ENCODE results near the gene RUNX2.

Gene RUNX2

GRCh38 chr6:45619994-45620471, 291.9 kb downstream of the RUNX2 start:
- no peaks in the 10 kb centered on the region for H3K27me3 ChIP-seq (ENCODE audit: control insufficient read depth, insufficient read depth, low read length)
- H3K36me3 ChIP-seq (ENCODE audit: control insufficient read depth, insufficient read depth, low read length): no peaks in the 10 kb centered on the region
- no peak overlapping the region for H3K4me3 ChIP-seq (ENCODE audit: low read length)
- no peak overlapping the region for H3K9ac ChIP-seq (ENCODE audit: low read length)
- H3K9me3 ChIP-seq (ENCODE audit: control insufficient read depth, low read length): no peaks in the 10 kb centered on the region
- no peaks in the 10 kb centered on the region for H3K4me1 ChIP-seq (ENCODE audit: control insufficient read depth, insufficient read depth, low read length)

GRCh38 chr6:45624228-45624627, 296.1 kb downstream of the RUNX2 start:
- H3K36me3 ChIP-seq (ENCODE audit: control insufficient read depth, insufficient read depth, low read length): no peaks in the 10 kb centered on the region
- no peaks in the 10 kb centered on the region for H3K9me3 ChIP-seq (ENCODE audit: control insufficient read depth, low read length)
- no peaks in the 10 kb centered on the region for H3K27me3 ChIP-seq (ENCODE audit: control insufficient read depth, insufficient read depth, low read length)
- no peak overlapping the region for H3K4me3 ChIP-seq (ENCODE audit: low read length)
- H3K9ac ChIP-seq (ENCODE audit: low read length): no peak overlapping the region
- no peaks in the 10 kb centered on the region for H3K4me1 ChIP-seq (ENCODE audit: control insufficient read depth, insufficient read depth, low read length)

GRCh38 chr6:45625191-45625664, 297.1 kb downstream of the RUNX2 start:
- Histone ChIP-seq H3K9me3 (ENCODE audit: control insufficient read depth, low read length) (no peaks in the 10 kb centered on the region), H3K9ac (ENCODE audit: low read length) (no peak overlapping the region), H3K36me3 (ENCODE audit: control insufficient read depth, insufficient read depth, low read length) (no peaks in the 10 kb centered on the region), H3K4me1 (ENCODE audit: control insufficient read depth, insufficient read depth, low read length) (no peaks in the 10 kb centered on the region), H3K4me3 (ENCODE audit: low read length) (no peak overlapping the region), H3K27me3 (ENCODE audit: control insufficient read depth, insufficient read depth, low read length) (no peaks in the 10 kb centered on the region)

- Histone ChIP-seq H3K36me3 (ENCODE audit: control insufficient read depth, insufficient read depth, low read length) (no peaks in the 10 kb centered on the region), H3K4me3 (ENCODE audit: low read length) (no peak overlapping the region), H3K4me1 (ENCODE audit: control insufficient read depth, insufficient read depth, low read length) (no peaks in the 10 kb centered on the region), H3K9me3 (ENCODE audit: control insufficient read depth, low read length) (no peaks in the 10 kb centered on the region), H3K9ac (ENCODE audit: low read length) (no peak overlapping the region), H3K27me3 (ENCODE audit: control insufficient read depth, insufficient read depth, low read length) (no peaks in the 10 kb centered on the region)
These were observed 298.2 kb downstream of the RUNX2 start for GRCh38 chr6:45626087-45626891.

- no peaks in the 10 kb centered on the region for H3K4me1 ChIP-seq (ENCODE audit: control insufficient read depth, insufficient read depth, low read length)
- no peaks in the 10 kb centered on the region for H3K36me3 ChIP-seq (ENCODE audit: control insufficient read depth, insufficient read depth, low read length)
- H3K4me3 ChIP-seq (ENCODE audit: low read length): no peak overlapping the region
- no peaks in the 10 kb centered on the region for H3K9me3 ChIP-seq (ENCODE audit: control insufficient read depth, low read length)
- no peaks in the 10 kb centered on the region for H3K27me3 ChIP-seq (ENCODE audit: control insufficient read depth, insufficient read depth, low read length)
- no peak overlapping the region for H3K9ac ChIP-seq (ENCODE audit: low read length)
These were observed 302.2 kb downstream of the RUNX2 start for GRCh38 chr6:45630314-45630713.

- Histone ChIP-seq H3K4me1 (ENCODE audit: control insufficient read depth, insufficient read depth, low read length) (no peaks in the 10 kb centered on the region), H3K27me3 (ENCODE audit: control insufficient read depth, insufficient read depth, low read length) (no peaks in the 10 kb centered on the region), H3K4me3 (ENCODE audit: low read length) (no peak overlapping the region), H3K36me3 (ENCODE audit: control insufficient read depth, insufficient read depth, low read length) (no peaks in the 10 kb centered on the region), H3K9me3 (ENCODE audit: control insufficient read depth, low read length) (no peaks in the 10 kb centered on the region), H3K9ac (ENCODE audit: low read length) (no peak overlapping the region)
These were observed 302.7 kb downstream of the RUNX2 start for GRCh38 chr6:45630801-45631200.

- H3K9ac ChIP-seq (ENCODE audit: low read length): no peak overlapping the region
- no peaks in the 10 kb centered on the region for H3K9me3 ChIP-seq (ENCODE audit: control insufficient read depth, low read length)
- H3K4me3 ChIP-seq (ENCODE audit: low read length): no peak overlapping the region
- no peaks in the 10 kb centered on the region for H3K27me3 ChIP-seq (ENCODE audit: control insufficient read depth, insufficient read depth, low read length)
- H3K36me3 ChIP-seq (ENCODE audit: control insufficient read depth, insufficient read depth, low read length): no peaks in the 10 kb centered on the region
- H3K4me1 ChIP-seq (ENCODE audit: control insufficient read depth, insufficient read depth, low read length): no peaks in the 10 kb centered on the region
These were observed 303.3 kb downstream of the RUNX2 start for GRCh38 chr6:45631396-45631795.

- Histone ChIP-seq H3K9ac (ENCODE audit: low read length) (no peak overlapping the region), H3K4me3 (ENCODE audit: low read length) (no peak overlapping the region), H3K9me3 (ENCODE audit: control insufficient read depth, low read length) (no peaks in the 10 kb centered on the region), H3K36me3 (ENCODE audit: control insufficient read depth, insufficient read depth, low read length) (no peaks in the 10 kb centered on the region), H3K27me3 (ENCODE audit: control insufficient read depth, insufficient read depth, low read length) (no peaks in the 10 kb centered on the region), H3K4me1 (ENCODE audit: control insufficient read depth, insufficient read depth, low read length) (no peaks in the 10 kb centered on the region)
These were observed 305.3 kb downstream of the RUNX2 start for GRCh38 chr6:45633272-45633908.

GRCh38 chr6:45634231-45634630, 306.1 kb downstream of the RUNX2 start:
- H3K4me1 ChIP-seq (ENCODE audit: control insufficient read depth, insufficient read depth, low read length): no peaks in the 10 kb centered on the region
- H3K4me3 ChIP-seq (ENCODE audit: low read length): no peak overlapping the region
- H3K9ac ChIP-seq (ENCODE audit: low read length): no peak overlapping the region
- no peaks in the 10 kb centered on the region for H3K9me3 ChIP-seq (ENCODE audit: control insufficient read depth, low read length)
- H3K27me3 ChIP-seq (ENCODE audit: control insufficient read depth, insufficient read depth, low read length): no peaks in the 10 kb centered on the region
- H3K36me3 ChIP-seq (ENCODE audit: control insufficient read depth, insufficient read depth, low read length): no peaks in the 10 kb centered on the region

GRCh38 chr6:45635284-45635867, 307.2 kb downstream of the RUNX2 start:
- Histone ChIP-seq H3K27me3 (ENCODE audit: control insufficient read depth, insufficient read depth, low read length) (no peaks in the 10 kb centered on the region), H3K9ac (ENCODE audit: low read length) (no peak overlapping the region), H3K4me3 (ENCODE audit: low read length) (no peak overlapping the region), H3K4me1 (ENCODE audit: control insufficient read depth, insufficient read depth, low read length) (no peaks in the 10 kb centered on the region), H3K9me3 (ENCODE audit: control insufficient read depth, low read length) (no peaks in the 10 kb centered on the region), H3K36me3 (ENCODE audit: control insufficient read depth, insufficient read depth, low read length) (no peaks in the 10 kb centered on the region)

GRCh38 chr6:45637056-45637455, 308.9 kb downstream of the RUNX2 start:
- no peak overlapping the region for H3K4me3 ChIP-seq (ENCODE audit: low read length)
- H3K36me3 ChIP-seq (ENCODE audit: control insufficient read depth, insufficient read depth, low read length): no peaks in the 10 kb centered on the region
- H3K9me3 ChIP-seq (ENCODE audit: control insufficient read depth, low read length): no peaks in the 10 kb centered on the region
- H3K27me3 ChIP-seq (ENCODE audit: control insufficient read depth, insufficient read depth, low read length): no peaks in the 10 kb centered on the region
- no peaks in the 10 kb centered on the region for H3K4me1 ChIP-seq (ENCODE audit: control insufficient read depth, insufficient read depth, low read length)
- H3K9ac ChIP-seq (ENCODE audit: low read length): no peak overlapping the region

GRCh38 chr6:45637611-45638257, 309.6 kb downstream of the RUNX2 start:
- no peaks in the 10 kb centered on the region for H3K36me3 ChIP-seq (ENCODE audit: control insufficient read depth, insufficient read depth, low read length)
- no peaks in the 10 kb centered on the region for H3K27me3 ChIP-seq (ENCODE audit: control insufficient read depth, insufficient read depth, low read length)
- H3K4me3 ChIP-seq (ENCODE audit: low read length): no peak overlapping the region
- no peak overlapping the region for H3K9ac ChIP-seq (ENCODE audit: low read length)
- H3K9me3 ChIP-seq (ENCODE audit: control insufficient read depth, low read length): no peaks in the 10 kb centered on the region
- H3K4me1 ChIP-seq (ENCODE audit: control insufficient read depth, insufficient read depth, low read length): no peaks in the 10 kb centered on the region

Measured in mucosa of stomach (tissue), 1 donor.